G401 (cell line): Measurements from ENCODE around the gene HNRNPA3. TPM values are rescaled to one million over a fixed set of nuclear protein-coding genes. Genes with fewer than 3 reads are reported as not detected.
"Not testable (repeated sequence)": the region's sequence is repeated elsewhere in the genome, so short reads cannot be mapped to it uniquely, and the experiment has no call there.

Experiments
- DNase-seq: peaks from one replicate; pipeline ENCODE4 v3.0.0-alpha.2; 2015; ENCODE audit warnings: low spot score
- in situ Hi-C: cut with HindIII; loops from 2 replicates; pipeline ENCODE4 v1.10.0; 2016; ENCODE audit warnings: low sequenced_read_pairs, mixed read lengths
- total RNA-seq: library from RNA; depleted of rRNA; stranded (reverse); fragments of >200 nt; shearing (Covaris generic); gene quantifications from 2 replicates; pipeline ENCODE4 v1.2.3, GENCODE V29; 2014

The HNRNPA3 gene
- total RNA-seq, 1 experiment from 2014 or later, result 48.1 TPM

DNA sequence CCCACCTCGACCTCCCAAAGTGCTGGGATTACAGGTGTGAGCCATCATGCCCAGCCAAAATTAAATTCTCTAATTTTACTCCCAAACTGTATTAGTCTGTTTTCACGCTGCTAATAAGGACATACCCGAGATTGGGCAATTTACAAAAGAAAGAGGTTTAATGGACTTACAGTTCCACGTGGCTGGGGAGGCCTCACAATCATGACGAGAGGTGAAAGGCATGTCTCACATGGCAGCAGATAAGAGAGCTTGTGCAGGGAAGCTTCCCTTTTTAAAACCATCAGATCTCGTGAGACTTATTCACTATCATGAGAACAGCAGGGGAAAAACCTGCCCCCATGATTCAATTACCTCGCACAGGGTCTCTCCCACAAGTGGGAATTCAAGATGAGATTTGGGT lies 26.6 kb upstream of the HNRNPA3 start:
- DNase-seq, in situ Hi-C loops: not testable (repeated sequence)

DNA sequence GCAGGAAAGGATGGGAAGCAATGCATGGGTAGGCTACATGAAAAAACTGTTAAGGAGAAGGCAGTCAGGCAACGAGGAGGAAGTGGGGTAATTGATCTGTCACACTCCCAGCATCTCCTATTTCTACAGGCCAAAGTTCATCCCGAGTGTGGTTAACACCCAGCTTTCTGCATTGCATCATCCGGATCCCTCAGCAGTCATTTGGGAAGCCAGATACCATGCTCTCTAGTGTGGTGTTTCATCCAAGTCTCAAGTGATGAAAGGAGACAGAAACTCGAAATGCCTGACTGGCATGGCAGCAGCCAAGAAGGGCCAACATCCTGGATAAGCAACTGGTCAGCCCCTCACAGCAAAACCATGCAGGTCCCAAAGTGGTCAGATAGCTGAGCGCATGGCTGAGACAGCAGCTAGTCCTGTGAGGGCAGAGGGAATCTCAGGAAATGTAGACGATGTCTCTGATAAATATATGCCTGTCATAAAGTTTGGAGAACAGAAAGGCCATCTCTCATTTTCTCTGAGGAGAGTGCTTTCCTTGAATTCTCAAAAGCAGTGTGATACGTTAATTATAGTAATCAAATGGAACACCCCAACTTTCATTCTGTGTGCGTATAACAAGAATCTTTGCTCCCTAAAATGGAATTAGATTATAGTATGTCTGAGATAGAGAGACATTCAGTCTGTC lies 24.8 kb upstream of the HNRNPA3 start:
- in situ Hi-C loops, result no loop called here
- no peak for DNase-seq

DNA sequence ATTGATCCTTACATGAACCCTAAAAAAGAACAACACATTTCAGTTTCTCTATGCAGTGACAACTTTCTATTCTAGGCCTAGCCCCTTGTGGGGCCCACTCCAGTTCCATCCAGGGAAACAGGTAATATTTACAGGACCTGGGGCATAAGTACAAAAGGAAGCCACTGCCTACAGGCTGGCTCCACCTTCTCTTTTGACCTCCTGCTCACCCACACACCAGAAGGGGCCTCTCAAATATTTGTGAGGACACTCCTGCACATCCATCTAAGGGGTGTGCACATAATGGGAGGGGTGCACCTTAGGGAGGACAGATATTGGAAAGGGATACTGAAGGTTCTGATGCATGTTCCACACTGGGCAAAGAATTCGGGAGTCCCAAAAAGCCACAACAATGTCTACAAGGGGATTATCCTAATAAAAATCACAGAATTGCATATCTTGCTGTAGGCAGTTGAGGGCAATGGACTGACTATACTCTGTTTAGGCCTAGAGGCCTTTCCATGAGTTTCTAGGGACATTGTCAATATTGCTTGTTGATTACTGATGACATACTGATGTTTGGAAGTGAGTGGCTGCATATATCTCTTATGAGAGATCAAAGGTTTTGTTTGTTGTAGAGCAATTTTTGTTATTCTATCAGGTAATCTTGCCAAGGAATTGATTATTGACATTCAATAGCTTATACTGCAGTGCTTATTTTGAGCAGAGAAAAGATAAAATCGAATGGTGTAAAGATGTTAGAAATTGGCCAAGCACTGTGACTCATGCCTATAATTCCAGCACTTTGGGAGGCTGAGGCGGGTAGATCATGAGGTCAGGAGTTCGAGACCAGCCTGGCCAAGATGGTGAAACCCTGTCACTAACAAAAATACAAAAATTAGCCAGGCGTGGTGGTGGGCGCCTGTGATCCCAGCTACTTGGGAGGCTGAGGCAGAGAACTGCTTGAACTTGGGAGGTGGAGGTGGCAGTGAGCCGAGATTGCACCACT lies 23.8 kb upstream of the HNRNPA3 start:
- DNase-seq, result no peak
- in situ Hi-C loops, result no loop called here

DNA sequence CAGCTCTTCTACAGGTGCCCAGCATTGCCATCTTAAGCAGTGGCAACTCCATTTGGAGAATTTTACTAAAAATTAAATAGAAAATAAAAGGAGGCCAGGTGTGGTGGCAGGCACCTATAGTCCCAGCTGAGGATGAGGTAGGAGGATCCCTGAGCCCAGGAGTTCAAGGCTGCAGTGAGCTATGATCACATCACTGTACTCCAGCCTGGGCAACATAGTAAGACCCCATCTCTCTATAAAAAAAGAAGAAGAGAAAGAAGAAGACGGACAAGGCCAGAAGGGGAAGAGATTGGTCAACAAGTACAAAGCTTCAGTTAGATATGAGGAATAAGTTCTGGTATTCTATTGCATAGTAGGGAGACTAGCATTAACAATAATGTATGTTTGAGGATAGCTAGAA lies 21.7 kb upstream of the HNRNPA3 start:
- in situ Hi-C loops, result no loop called here

DNA sequence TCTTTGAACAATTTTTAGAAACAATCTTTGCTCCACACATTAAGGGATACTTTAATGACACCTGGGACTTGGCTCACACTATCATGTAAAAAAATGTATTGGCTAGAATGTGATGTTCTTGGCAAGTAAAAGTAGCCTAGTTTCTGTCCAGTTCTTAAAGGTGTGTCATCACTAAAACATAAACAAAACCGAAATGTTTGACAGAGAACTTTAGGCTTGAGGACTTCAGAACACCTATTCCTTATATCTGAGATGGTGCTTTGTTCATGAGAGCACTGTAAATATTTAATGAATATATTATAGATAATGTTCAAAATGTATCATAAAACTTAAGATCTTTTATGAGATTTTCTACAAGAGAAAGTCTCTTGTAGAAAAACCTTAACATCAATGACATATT lies 19.8 kb upstream of the HNRNPA3 start:
- in situ Hi-C loops, result no loop called here
- DNase-seq, result no peak

More for the DNA sequence above, 21.7 kb upstream of the HNRNPA3 start:
- DNase-seq, result no peak

DNA sequence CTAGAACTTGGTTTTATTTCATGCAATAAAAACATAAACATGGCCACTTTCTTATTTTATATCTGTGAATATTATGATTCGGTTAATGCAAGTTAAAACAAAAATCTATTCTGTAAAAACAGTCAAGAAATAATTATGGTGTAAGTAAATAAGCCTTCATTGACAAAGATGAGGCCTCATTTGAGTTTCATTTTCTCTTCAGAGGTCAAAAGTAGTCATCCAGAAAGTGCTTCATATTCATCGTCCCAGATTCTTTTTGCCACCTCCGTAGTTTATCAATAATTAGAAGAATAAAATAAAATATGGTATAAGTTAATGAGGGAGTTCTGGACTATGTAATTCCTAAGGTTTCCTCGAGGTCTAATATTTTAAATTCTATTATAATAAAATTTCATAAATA lies 19.4 kb upstream of the HNRNPA3 start:
- DNase-seq, result no peak
- in situ Hi-C loops, result no loop called here

DNA sequence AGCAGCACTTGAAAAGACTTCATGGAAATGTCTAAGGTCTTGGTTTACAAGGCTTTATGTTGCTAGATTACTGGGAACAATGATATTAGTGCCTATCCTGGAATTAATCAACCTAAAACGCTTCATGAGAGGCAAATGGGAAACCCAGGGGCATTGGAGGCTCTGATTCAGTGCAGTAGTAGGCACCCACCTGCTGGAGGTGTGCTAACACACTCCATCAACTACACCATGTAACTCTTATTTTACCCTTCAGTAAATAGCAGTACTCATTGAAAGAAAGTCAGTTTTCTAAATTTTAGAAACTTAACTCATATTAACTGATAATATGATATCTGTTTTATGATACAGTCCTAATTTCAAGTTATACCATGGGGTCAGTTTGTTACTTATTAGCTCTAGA lies 17.4 kb upstream of the HNRNPA3 start:
- in situ Hi-C loops, result no loop called here
- no peak for DNase-seq

DNA sequence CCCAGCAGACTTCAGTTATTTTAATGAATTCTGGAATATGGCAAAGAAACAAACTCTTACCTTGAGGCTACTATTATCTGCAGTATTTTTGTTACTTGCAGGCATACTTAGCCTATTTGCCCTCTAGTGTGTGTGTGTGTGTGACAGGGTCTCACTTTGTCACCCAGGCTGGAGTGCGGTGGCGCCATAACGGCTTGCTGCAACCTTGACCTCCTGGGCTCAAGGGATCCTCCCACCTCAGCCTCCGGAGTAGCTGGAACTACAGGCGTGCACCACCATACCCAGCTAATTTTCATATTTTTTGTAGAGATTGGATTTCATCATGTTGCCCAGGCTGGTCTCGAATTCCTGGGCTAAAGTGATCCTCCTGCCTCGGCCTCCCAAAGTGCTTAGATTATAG lies 12.2 kb upstream of the HNRNPA3 start:
- DNase-seq, in situ Hi-C loops: not testable (repeated sequence)

DNA sequence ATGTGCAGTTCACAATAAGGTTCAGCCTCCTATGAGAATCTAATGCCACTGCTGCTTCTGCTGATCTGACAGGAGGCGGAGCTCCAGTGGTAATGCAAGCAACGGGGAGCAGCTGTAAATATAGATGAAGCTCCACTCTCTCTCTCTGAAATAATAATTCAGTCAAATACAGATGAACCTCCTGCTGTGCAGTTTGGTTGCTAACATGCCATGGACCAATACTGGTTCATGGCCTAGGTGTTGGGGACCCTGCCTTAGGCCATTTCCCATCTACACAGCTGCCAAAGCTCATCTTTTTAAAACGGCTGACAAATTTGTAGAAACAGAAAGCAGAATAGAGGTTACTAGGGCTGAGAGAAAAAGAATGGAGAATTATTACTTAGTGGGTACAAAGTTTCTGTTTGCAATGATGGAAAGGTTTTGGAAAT lies 10.7 kb upstream of the HNRNPA3 start:
- in situ Hi-C loops, result no loop called here
- DNase-seq, result no peak

DNA sequence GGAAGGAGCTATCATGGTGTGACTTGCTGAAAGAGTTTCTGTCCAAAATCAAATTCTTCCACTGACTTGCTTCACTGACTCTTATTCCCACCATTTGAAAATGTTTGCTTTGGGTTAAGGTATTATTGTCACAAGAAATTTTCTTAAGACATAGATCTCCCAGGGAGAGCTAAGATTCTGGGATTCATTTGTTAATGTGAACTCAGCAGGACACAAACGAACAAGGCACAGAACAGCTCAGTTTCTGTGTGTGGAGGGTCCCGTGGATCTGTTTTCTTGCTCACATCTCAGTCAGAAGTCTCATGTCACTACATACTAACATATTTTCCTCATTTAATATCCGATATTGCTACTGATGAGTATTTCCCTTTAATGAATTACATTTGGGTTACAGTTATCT lies 8.2 kb upstream of the HNRNPA3 start:
- in situ Hi-C loops, result no loop called here
- no peak for DNase-seq

DNA sequence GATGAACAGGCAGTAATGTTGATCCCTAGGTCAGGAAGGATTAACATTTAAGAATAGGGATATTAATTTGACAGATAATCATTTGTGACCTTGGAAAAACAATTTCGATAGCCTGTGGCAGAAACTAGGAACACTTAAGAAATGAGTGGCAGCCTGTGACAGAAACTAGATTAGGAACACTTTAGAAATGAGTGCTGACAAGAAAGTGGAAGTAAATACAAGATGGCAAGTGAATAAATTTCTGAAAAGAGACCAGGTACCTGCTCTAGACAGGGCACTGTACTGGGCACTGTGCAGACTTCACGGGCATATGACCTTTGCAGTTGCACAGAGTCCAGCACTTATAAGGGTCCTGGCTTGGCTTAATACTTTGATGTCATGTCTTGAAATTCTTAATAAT lies 5.5 kb upstream of the HNRNPA3 start:
- in situ Hi-C loops, result no loop called here
- DNase-seq, result no peak

DNA sequence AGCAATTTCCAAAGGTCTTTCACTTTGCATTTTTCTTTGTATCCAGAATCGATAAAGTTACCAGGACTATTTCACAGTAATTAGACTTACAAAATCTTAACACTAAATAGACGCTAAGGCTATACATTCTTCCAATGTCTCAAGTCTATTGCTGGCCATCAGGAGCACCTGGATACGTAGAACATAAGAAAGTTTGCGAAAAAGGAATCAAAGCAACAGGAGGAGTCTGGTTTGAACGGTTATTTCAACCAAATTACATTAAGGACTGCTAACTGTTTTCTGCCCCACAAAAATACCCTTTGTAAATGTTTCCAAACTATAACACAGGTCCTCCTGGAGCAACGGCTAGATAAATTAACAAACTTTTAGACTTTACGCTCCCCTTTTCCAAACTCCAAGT lies 1.4 kb upstream of the HNRNPA3 start:
- in situ Hi-C loops, result no loop called here
- DNase-seq, result no peak

DNA sequence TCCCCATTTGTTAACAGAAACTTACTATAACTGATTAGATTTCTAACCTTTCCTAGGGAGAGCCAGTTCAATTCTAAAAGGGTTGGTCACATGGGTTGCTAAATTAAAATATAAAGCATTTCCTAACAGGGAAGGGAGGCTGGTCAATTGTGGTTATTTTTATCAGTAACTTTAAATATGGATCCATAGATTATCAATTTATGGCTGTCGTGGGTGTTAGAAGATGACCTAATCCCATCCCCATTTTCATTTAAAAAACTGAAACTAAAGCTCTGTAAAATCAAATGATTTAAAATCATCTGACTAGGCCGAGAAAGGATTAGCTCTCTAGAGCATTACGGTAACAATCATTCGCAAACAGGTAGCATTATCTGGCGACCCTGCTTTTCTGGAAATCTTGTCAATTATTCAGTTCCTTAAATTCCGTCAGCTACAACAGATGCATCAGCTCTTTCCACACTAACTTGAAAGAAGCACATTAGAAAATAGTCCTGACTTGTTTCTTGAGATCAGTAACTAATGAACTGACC lies 953 bp upstream of the HNRNPA3 start:
- in situ Hi-C loops, result no loop called here
- no peak for DNase-seq

DNA sequence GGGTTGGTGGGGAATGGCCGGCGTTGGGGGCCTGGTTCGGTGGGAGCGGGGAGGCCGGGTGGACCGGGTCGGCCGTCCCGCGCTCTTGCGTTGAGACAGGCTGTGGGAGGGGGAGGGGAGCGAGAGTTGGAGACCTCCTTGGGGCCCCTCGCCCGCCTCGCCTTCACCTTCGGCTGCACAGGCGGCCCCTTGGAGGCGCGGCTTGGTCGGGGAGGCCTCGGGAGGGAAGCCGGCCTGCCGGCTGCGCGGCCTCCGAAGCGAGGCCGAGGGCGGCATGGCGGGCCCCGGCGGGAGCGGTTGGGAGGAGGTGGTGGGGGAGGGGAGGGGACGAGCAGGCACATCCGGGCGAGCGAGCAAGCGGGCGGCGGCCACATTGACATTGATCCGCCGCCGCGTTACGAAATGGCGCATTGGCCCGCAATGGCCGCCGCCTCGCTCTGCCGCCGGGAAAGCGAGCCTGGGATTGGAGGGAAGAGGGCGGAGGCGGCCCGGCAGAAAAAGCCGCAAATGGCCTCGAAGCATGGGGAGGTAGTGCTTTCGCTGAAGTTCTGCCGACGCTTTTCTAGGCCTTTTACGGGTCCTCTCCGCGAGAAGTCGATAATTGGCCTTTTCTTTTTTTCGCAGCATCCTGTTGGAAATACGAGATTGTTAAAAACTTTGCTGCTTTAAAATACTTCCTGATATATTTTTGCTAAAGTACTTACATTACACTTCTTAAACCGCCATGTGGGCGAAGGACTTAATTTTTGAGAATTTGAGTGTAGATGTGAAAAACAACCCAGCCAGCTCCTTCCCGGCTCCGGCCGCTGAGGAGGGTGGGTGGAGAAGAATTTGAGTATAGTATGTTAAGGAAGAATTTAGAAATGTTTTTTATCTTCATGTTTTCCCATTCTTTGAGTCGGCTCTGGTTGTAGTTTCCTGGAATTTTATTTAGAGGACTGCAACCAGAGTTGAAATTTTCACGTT lies 580 bp downstream of the HNRNPA3 start:
- in situ Hi-C loops, result no loop called here
- peak; percentile 75 for DNase-seq

DNA sequence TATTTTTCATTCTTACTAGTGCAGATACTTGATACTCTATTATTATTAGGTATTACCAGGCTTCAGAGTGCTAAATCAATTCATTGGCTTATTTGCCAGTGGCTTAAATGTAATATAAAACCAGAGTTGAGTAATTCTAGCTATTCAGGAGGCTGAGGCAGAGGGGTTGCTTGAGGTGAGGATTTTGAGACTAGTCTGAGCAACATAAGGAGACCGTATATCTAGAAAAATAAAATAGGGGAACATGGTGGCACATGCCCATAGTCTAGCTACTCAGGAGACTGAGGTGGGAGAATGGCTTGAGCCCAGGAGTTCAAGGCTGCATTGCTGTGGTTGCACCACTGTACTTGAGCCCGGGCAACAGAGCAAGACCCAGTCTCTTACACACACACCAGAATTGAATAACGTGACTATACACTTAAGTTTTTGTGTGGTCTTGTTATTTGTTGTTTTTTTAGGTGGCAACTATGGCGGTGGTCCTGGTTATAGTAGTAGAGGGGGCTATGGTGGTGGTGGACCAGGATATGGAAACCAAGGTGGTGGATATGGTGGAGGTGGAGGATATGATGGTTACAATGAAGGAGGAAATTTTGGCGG lies 4.8 kb downstream of the HNRNPA3 start:
- no peak for DNase-seq
- in situ Hi-C loops, result no loop called here

DNA sequence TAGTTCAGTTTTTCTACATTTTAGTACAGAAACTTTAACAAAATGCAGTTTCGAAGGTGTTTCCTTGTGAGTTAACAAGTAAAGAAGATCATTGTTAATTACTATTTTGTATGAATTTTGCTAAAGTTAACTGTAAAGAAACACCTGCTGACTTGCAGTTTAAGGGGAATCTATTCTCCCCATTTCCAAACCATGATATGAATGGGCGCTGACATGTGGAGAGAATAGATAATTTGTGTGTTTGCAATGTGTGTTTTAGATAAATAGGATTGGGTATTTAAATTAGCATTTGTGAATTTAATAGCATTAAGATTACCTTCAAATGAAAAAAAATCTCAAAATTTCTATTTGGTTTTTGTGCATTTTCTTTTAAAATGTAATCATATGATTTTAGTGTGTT lies 7.2 kb downstream of the HNRNPA3 start:
- DNase-seq, in situ Hi-C loops: not testable (repeated sequence)

DNA sequence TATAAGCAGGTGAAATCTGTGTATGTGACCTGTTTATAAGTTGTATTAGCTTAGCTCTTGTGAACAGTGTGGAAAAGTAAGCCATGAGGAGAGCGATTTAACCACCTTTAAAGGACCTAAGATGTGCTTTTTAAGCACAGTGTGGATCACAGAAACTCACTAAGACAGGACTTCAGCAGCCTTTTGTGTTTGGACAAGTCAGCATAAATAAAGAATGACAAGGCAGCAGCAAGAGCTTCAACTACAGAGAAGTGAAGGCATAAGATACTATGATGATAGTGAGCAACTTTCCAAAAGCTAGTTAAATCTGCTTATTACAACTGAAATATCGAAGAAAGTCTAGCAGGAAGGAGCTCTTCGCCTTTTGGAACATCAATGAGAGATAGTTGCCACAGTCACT lies 8.9 kb downstream of the HNRNPA3 start:
- in situ Hi-C loops, result no loop called here

DNA sequence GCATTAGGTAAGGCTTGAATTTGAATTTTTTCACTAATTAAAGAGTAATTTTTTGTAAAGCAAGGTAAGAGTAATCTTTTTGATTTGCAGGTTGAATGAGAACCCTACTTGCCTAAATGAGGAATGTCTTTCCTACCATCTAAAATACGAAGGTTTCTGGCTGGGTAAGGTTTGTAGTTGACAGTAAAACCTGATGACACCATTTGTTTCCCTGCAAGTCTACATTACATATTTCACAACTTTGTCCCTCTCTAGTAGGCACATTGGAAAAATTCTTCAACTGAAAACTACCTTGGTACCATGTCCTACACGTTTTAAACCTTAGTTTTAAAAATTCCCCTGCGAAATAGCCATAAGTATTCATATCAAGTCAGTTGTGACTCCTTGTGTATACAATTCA lies 9.4 kb downstream of the HNRNPA3 start:
- no peak for DNase-seq
- in situ Hi-C loops, result no loop called here

More for the DNA sequence above, 8.9 kb downstream of the HNRNPA3 start:
- no peak for DNase-seq

DNA sequence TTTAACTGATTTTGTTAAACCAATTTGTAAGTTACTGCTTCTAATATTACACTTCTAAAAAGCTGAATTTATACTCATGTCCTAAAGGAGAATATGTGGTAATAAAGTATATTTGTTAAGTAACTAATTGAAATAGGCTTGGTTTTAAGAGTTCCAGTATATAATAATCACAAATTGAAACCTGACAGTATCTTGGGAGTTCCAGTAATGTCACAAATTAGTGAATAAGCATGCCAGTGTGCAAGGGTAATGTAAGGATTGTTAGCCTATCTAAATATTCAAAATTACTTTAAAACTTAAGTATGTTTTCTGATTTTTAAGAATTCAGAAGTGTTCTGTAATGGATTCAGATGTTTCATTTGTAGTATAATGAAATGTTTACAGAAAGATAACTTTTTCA lies 10.8 kb downstream of the HNRNPA3 start:
- DNase-seq, in situ Hi-C loops: not testable (repeated sequence)
